ENCODE data around the gene PRCP. TPM values are rescaled to one million over a fixed set of nuclear protein-coding genes. Genes with fewer than 3 reads are reported as not detected.
A peak's percentile ranks its signal among the peaks of the same experiment; 100 is the strongest.

PRCP gene
- total and polyA plus RNA-seq, 5 donors from 2014 or later = 19.7 to 41.9 (median 27.9) TPM

DNA sequence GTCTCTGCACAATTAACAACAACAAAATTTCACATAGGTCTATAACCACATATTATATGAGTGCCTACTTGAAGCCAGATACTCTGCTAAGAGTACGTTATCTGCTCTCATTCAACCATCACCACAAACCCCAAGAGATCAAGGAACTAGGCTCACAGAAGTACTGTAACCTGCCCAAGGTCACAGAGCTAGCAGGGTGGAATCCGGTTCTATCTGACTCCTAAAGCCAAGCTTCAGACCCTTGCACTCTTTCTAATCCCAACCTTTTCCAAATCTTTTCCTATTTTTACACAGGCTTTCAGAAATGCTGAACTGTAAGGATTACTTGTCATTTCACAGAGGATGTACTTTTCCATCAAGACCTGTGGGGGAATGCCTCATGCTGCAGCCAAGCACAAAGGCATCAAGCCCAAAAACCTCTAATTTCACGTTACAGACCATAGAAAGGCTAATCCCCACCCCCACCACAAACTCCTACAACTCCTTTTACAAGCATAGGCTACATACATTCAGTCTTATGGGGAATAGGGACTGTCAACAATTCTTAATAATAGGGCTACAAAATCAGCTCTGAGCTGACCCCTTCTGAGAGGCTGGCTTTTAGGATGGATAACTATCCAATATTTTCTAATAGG is 927 bp downstream of the PRCP start:
- Mint-ChIP-seq H3K36me3 (peaks cover 5% of the 10 kb centered on the region), H3K9me3 (no peaks in the 10 kb centered on the region), H3K4me1 (peaks cover 7 to 54% (median 20%) of the 10 kb centered on the region in 4 donors), H3K27ac (peak overlapping the region; percentile 91 to 100 (median 99)), H3K27me3 (peaks cover 4% of the 10 kb centered on the region), H3K4me3 (peak overlapping the region; percentile 93 to 100 (median 100))
- Histone ChIP-seq H3K9me3 (ENCODE audit: control insufficient read depth in 2 of 2, low read length in 2 of 2) (no peaks in the 10 kb centered on the region), H3K27ac (ENCODE audit: insufficient read depth, low read length, poor library complexity, severe bottlenecking) (peak overlapping the region; percentile 98), H3K27me3 (ENCODE audit: control insufficient read depth, insufficient read depth, low read length) (no peaks in the 10 kb centered on the region), H3K4me3 (ENCODE audit: low read depth, low read length) (peak overlapping the region; percentile 98), H3K36me3 (ENCODE audit: control insufficient read depth, insufficient read depth, low read length) (no peaks in the 10 kb centered on the region), H3K4me1 (ENCODE audit: control insufficient read depth, insufficient read depth, low read length, poor library complexity, severe bottlenecking) (peaks cover 28% of the 10 kb centered on the region)
- ATAC-seq (ENCODE audit: low read depth in 2 of 2) = no peak
- peak in 2 of 3 donors; percentile 31 to 44 for DNase-seq

GRCh38 chr11:82898241-82898640 is 2.0 kb downstream of the PRCP start:
- no peak overlapping the region for H3K4me3 ChIP-seq (ENCODE audit: low read depth, low read length)
- H3K27me3 ChIP-seq (ENCODE audit: control insufficient read depth, insufficient read depth, low read length) = no peaks in the 10 kb centered on the region
- no peak for DNase-seq
- Mint-ChIP-seq H3K36me3 (peaks cover 5% of the 10 kb centered on the region), H3K9me3 (no peaks in the 10 kb centered on the region), H3K27ac (peak overlapping the region in 2 of 3 donors; percentile 29 to 99), H3K4me1 (peaks cover 10 to 54% (median 20%) of the 10 kb centered on the region in 4 donors), H3K27me3 (peaks cover 4% of the 10 kb centered on the region), H3K4me3 (peak overlapping the region in 1 of 4 donors; percentile 93)
- H3K4me1 ChIP-seq (ENCODE audit: control insufficient read depth, insufficient read depth, low read length, poor library complexity, severe bottlenecking) = peaks cover 28% of the 10 kb centered on the region
- ATAC-seq (ENCODE audit: low read depth in 2 of 2) = no peak
- H3K36me3 ChIP-seq (ENCODE audit: control insufficient read depth, insufficient read depth, low read length) = no peaks in the 10 kb centered on the region
- no peak overlapping the region for H3K27ac ChIP-seq (ENCODE audit: insufficient read depth, low read length, poor library complexity, severe bottlenecking)
- H3K9me3 ChIP-seq (ENCODE audit: control insufficient read depth in 2 of 2, low read length in 2 of 2) = no peaks in the 10 kb centered on the region

GRCh38 chr11:82896183-82896582 is 4.0 kb downstream of the PRCP start:
- Histone ChIP-seq H3K27ac (ENCODE audit: insufficient read depth, low read length, poor library complexity, severe bottlenecking) (no peak overlapping the region), H3K9me3 (ENCODE audit: control insufficient read depth in 2 of 2, low read length in 2 of 2) (no peaks in the 10 kb centered on the region), H3K4me1 (ENCODE audit: control insufficient read depth, insufficient read depth, low read length, poor library complexity, severe bottlenecking) (peaks cover 28% of the 10 kb centered on the region), H3K4me3 (ENCODE audit: low read depth, low read length) (no peak overlapping the region), H3K27me3 (ENCODE audit: control insufficient read depth, insufficient read depth, low read length) (no peaks in the 10 kb centered on the region), H3K36me3 (ENCODE audit: control insufficient read depth, insufficient read depth, low read length) (no peaks in the 10 kb centered on the region)
- Mint-ChIP-seq H3K4me3 (no peak overlapping the region), H3K4me1 (peaks cover 10 to 38% (median 17%) of the 10 kb centered on the region in 4 donors), H3K36me3 (peaks cover 5% of the 10 kb centered on the region), H3K27ac (peak overlapping the region in 1 of 3 donors; percentile 54), H3K27me3 (peaks cover under 1% of the 10 kb centered on the region), H3K9me3 (no peaks in the 10 kb centered on the region)
- no peak for DNase-seq
- no peak for ATAC-seq (ENCODE audit: low read depth in 2 of 2)

DNA sequence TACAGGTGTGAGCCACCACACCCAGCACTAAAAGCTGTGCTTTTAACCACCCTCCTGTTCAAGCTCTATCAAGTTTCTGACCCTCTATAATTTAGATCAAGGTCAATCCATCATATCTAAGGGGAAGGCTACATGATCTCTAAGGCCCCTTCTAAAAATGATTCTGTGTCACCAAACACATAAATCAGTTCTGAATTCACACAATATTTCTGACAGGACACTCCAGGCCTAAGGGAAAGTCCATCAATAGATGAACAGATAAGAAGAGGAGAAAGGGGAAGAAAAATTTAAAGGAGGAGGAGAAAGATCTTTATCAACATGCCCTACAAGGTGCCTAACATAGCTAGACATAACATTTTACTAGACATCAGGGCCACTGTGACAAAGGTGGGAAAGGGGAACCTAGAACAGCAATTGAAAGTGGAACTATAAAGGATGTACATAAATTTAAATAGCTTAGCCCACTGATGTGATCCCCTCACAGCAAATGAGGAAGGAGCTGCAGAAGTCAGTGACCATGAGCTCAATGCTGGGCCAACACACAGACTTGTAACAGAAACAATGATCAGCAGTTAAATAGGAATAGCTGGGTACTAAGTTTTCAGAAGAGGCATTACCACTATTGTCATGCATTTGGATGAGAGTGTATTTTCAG is 4.7 kb downstream of the PRCP start:
- Mint-ChIP-seq H3K27ac (peak overlapping the region in 2 of 3 donors; percentile 15 to 76), H3K36me3 (peaks cover 5% of the 10 kb centered on the region), H3K9me3 (no peaks in the 10 kb centered on the region), H3K27me3 (no peaks in the 10 kb centered on the region), H3K4me1 (peaks cover 10 to 36% (median 16%) of the 10 kb centered on the region in 4 donors), H3K4me3 (peak overlapping the region in 2 of 4 donors; percentile 4 to 59)
- Histone ChIP-seq H3K4me1 (ENCODE audit: control insufficient read depth, insufficient read depth, low read length, poor library complexity, severe bottlenecking) (peaks cover 23% of the 10 kb centered on the region), H3K27ac (ENCODE audit: insufficient read depth, low read length, poor library complexity, severe bottlenecking) (no peak overlapping the region), H3K9me3 (ENCODE audit: control insufficient read depth in 2 of 2, low read length in 2 of 2) (no peaks in the 10 kb centered on the region), H3K4me3 (ENCODE audit: low read depth, low read length) (no peak overlapping the region), H3K36me3 (ENCODE audit: control insufficient read depth, insufficient read depth, low read length) (no peaks in the 10 kb centered on the region), H3K27me3 (ENCODE audit: control insufficient read depth, insufficient read depth, low read length) (no peaks in the 10 kb centered on the region)
- ATAC-seq (ENCODE audit: low read depth in 2 of 2) = no peak
- no peak for DNase-seq

GRCh38 chr11:82892611-82893169 is 7.5 kb downstream of the PRCP start:
- H3K36me3 Mint-ChIP-seq = peaks cover 5% of the 10 kb centered on the region
- Histone ChIP-seq H3K27me3 (ENCODE audit: control insufficient read depth, insufficient read depth, low read length) (no peaks in the 10 kb centered on the region), H3K4me1 (ENCODE audit: control insufficient read depth, insufficient read depth, low read length, poor library complexity, severe bottlenecking) (no peaks in the 10 kb centered on the region), H3K27ac (ENCODE audit: insufficient read depth, low read length, poor library complexity, severe bottlenecking) (no peak overlapping the region), H3K36me3 (ENCODE audit: control insufficient read depth, insufficient read depth, low read length) (no peaks in the 10 kb centered on the region), H3K4me3 (ENCODE audit: low read depth, low read length) (no peak overlapping the region), H3K9me3 (ENCODE audit: control insufficient read depth in 2 of 2, low read length in 2 of 2) (no peaks in the 10 kb centered on the region)
- H3K4me1 Mint-ChIP-seq = peaks cover 6 to 13% (median 11%) of the 10 kb centered on the region in 4 donors
- no peak for ATAC-seq (ENCODE audit: low read depth in 2 of 2)
- no peaks in the 10 kb centered on the region for H3K27me3 Mint-ChIP-seq
- no peaks in the 10 kb centered on the region for H3K9me3 Mint-ChIP-seq
- no peak overlapping the region for H3K27ac Mint-ChIP-seq
- no peak for DNase-seq
- no peak overlapping the region for H3K4me3 Mint-ChIP-seq

GRCh38 chr11:82890936-82891335 is 9.3 kb downstream of the PRCP start:
- H3K9me3 Mint-ChIP-seq = peaks cover 0 to 4% (median 0%) of the 10 kb centered on the region in 7 donors
- peaks cover 4 to 17% (median 12%) of the 10 kb centered on the region in 4 donors for H3K4me1 Mint-ChIP-seq
- Histone ChIP-seq H3K4me3 (ENCODE audit: low read depth, low read length) (no peak overlapping the region), H3K27ac (ENCODE audit: insufficient read depth, low read length, poor library complexity, severe bottlenecking) (no peak overlapping the region), H3K9me3 (ENCODE audit: control insufficient read depth in 2 of 2, low read length in 2 of 2) (no peaks in the 10 kb centered on the region), H3K27me3 (ENCODE audit: control insufficient read depth, insufficient read depth, low read length) (no peaks in the 10 kb centered on the region), H3K36me3 (ENCODE audit: control insufficient read depth, insufficient read depth, low read length) (no peaks in the 10 kb centered on the region), H3K4me1 (ENCODE audit: control insufficient read depth, insufficient read depth, low read length, poor library complexity, severe bottlenecking) (no peaks in the 10 kb centered on the region)
- DNase-seq (no peak), ATAC-seq (ENCODE audit: low read depth in 2 of 2) (no peak)
- no peaks in the 10 kb centered on the region for H3K36me3 Mint-ChIP-seq
- H3K4me3 Mint-ChIP-seq = no peak overlapping the region
- no peaks in the 10 kb centered on the region for H3K27me3 Mint-ChIP-seq
- no peak overlapping the region for H3K27ac Mint-ChIP-seq

- H3K27me3 ChIP-seq (ENCODE audit: control insufficient read depth, insufficient read depth, low read length) = no peaks in the 10 kb centered on the region
- Mint-ChIP-seq H3K27ac (no peak overlapping the region), H3K36me3 (no peaks in the 10 kb centered on the region), H3K9me3 (peaks cover 0 to 4% (median 0%) of the 10 kb centered on the region in 7 donors), H3K4me3 (no peak overlapping the region), H3K4me1 (peaks cover 0 to 10% (median 5%) of the 10 kb centered on the region in 4 donors), H3K27me3 (no peaks in the 10 kb centered on the region)
- H3K9me3 ChIP-seq (ENCODE audit: control insufficient read depth in 2 of 2, low read length in 2 of 2) = no peaks in the 10 kb centered on the region
- ATAC-seq (ENCODE audit: low read depth in 2 of 2) (no peak), DNase-seq (no peak)
- no peaks in the 10 kb centered on the region for H3K4me1 ChIP-seq (ENCODE audit: control insufficient read depth, insufficient read depth, low read length, poor library complexity, severe bottlenecking)
- H3K36me3 ChIP-seq (ENCODE audit: control insufficient read depth, insufficient read depth, low read length) = no peaks in the 10 kb centered on the region
- no peak overlapping the region for H3K4me3 ChIP-seq (ENCODE audit: low read depth, low read length)
- no peak overlapping the region for H3K27ac ChIP-seq (ENCODE audit: insufficient read depth, low read length, poor library complexity, severe bottlenecking)
Observed at GRCh38 chr11:82890002-82890341, 10.3 kb downstream of the PRCP start.
